Activated naive CD4-positive, alpha-beta T cell treated with anti-CD3 and anti-CD28 coated beads, Interleukin-2, amount 50 U/mL, for 24 hours (primary cell): Measurements from ENCODE around the gene SAMD4B.

Experiments
- H3K27ac Mint-ChIP-seq: one replicate; pipeline ENCODE4 v1.8.0; 2021; ENCODE audit warnings: mild to moderate bottlenecking, mixed read lengths
- H3K27me3 Mint-ChIP-seq: one replicate; pipeline ENCODE4 v1.8.0; 2021; ENCODE audit warnings: mixed read lengths
- H3K36me3 Mint-ChIP-seq: one replicate; pipeline ENCODE4 v1.8.0; 2021; ENCODE audit warnings: mixed read lengths
- H3K4me1 Mint-ChIP-seq: one replicate; pipeline ENCODE4 v1.8.0; 2021; ENCODE audit warnings: mixed read lengths
- H3K4me3 Mint-ChIP-seq: one replicate; pipeline ENCODE4 v1.8.0; 2021; ENCODE audit warnings: mild to moderate bottlenecking, mixed read lengths
- H3K9me3 Mint-ChIP-seq: one replicate; pipeline ENCODE4 v1.8.0; 2021; ENCODE audit warnings: mixed read lengths

Gene SAMD4B

DNA sequence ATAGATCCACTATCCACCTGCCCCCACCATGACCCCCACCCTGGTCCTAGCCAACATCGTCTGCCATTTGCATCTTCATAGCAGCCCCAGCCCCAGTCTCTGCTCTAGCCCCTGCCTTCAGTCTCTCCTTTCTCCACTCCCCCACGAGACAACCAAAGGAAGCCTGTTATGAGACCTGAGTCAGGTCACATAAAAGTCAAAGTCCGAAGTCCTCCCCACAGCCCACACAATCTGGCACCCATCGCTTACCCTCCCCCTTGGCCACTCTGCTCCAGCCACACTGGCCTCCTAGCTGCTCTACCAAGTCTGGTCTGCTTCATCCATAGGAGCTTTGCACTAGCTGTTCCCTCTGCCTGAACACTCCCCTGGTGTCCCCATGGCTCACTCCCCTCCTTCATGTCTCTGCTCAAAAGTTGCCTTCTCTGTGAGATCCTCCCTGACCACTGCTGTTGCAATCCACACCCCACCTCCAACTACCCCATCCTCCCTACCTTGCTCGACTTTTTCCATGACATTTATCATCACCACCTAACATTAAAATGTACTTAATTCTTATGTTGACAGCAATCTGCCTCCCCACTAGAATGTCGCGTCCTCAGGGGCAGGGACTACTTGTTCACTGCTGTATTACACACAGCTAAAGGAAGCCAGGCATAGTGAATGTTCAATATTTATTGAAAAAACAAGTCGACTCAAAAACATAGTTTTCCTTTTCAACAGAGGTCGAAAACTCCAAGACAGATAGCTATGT, 69.0 kb downstream of the SAMD4B start:
- no peaks in the 10 kb centered on the region for H3K27me3 Mint-ChIP-seq
- H3K4me1 Mint-ChIP-seq, result peaks cover 41% of the 10 kb centered on the region
- H3K4me3 Mint-ChIP-seq, result peak overlapping the region; percentile 89
- H3K9me3 Mint-ChIP-seq, result no peaks in the 10 kb centered on the region
- peak overlapping the region; percentile 100 for H3K27ac Mint-ChIP-seq
- H3K36me3 Mint-ChIP-seq, result peaks cover 11% of the 10 kb centered on the region

DNA sequence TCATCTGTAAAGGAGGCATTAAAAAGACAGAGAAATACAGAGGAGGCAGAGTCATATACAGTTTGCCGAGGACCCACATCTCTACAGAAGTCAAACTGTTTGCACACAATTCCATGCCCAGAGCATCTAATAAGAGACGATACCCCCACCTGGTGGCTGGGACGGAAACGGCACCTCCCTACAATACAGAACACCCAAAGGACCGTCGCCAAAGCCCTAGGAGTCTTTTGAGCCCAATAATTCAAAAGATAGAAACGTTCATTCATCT, 69.5 kb downstream of the SAMD4B start:
- H3K36me3 Mint-ChIP-seq, result peaks cover 11% of the 10 kb centered on the region
- peak overlapping the region; percentile 89 for H3K4me3 Mint-ChIP-seq
- H3K4me1 Mint-ChIP-seq, result peaks cover 39% of the 10 kb centered on the region
- H3K27me3 Mint-ChIP-seq, result no peaks in the 10 kb centered on the region
- H3K9me3 Mint-ChIP-seq, result no peaks in the 10 kb centered on the region
- peak overlapping the region; percentile 100 for H3K27ac Mint-ChIP-seq

DNA sequence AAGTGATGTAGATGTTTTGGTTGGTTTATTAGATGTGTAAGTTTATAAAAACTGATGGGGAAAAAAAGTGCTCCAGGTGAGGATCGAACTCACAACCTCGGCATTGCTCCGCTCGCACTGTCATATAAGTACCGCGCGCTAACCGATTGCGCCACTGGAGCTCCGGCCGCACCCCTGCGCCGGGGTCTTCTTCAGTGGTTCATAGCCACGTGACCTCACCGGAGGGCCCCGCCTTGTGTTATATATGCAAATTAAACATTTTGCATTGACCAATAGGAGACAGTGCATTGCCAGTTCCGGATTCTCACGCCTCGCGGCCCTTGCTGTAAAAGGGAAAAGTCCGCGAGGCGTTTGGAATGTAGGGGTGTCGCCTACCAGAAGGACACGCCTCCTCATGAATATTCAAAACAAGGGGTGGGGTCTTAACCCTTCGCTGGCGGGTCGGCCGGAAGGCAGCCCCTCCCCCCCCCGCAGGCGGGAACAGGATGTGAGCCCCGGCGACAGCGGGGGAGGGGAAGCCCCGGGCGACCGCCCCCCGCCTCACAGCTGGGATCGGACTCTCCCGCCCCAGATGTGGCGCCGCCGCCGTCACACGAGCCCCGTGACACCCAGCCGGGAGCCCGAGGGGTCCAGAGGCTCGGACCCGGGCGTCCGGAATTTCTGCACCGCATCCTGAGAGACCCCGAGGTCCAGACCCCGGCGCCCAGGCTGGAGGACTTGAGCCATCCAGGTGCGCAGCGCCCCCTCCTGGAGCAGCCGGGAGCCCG, 70.1 kb downstream of the SAMD4B start, which contains the start of gene PLEKHG2:
TSS of gene PLEKHG2 (plus strand) at position 570 of the 767 bp plus-strand sequence. CDS start 1,418 bp downstream, outside the sequence.
- H3K4me1 Mint-ChIP-seq, result peaks cover 39% of the 10 kb centered on the region

DNA sequence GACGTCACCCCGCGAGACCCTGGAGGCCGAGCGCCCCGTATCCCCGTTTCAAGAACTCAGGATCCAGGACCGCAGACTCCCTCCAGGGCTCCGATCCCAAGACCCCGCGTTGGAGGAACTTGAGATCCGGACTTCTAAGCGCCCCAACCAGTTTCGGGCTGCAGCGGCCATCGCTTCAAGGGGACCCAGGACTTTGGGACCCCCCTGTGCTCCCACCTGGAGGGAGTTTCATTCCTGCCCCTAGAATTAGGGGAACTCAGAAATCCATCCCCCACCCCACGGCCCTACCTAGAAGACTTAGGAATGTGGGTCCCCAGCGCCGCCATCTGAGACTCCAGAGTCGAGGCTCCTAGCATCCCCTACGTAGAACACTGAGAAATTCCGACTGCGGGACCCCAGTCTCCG, 70.6 kb downstream of the SAMD4B start:
- Mint-ChIP-seq H3K27ac (no peak overlapping the region), H3K4me3 (peak overlapping the region; percentile 89), H3K4me1 (peaks cover 39% of the 10 kb centered on the region), H3K9me3 (no peaks in the 10 kb centered on the region), H3K27me3 (no peaks in the 10 kb centered on the region), H3K36me3 (peaks cover 10% of the 10 kb centered on the region)

More for the DNA sequence above, 70.1 kb downstream of the SAMD4B start, which contains the start of gene PLEKHG2:
- H3K9me3 Mint-ChIP-seq, result no peaks in the 10 kb centered on the region
- H3K27ac Mint-ChIP-seq, result peak within 1 kb of the TSS; percentile 100
- no peaks in the 10 kb centered on the region for H3K27me3 Mint-ChIP-seq
- peaks cover 11% of the 10 kb centered on the region for H3K36me3 Mint-ChIP-seq
- H3K4me3 Mint-ChIP-seq, result peak within 1 kb of the TSS; percentile 89

DNA sequence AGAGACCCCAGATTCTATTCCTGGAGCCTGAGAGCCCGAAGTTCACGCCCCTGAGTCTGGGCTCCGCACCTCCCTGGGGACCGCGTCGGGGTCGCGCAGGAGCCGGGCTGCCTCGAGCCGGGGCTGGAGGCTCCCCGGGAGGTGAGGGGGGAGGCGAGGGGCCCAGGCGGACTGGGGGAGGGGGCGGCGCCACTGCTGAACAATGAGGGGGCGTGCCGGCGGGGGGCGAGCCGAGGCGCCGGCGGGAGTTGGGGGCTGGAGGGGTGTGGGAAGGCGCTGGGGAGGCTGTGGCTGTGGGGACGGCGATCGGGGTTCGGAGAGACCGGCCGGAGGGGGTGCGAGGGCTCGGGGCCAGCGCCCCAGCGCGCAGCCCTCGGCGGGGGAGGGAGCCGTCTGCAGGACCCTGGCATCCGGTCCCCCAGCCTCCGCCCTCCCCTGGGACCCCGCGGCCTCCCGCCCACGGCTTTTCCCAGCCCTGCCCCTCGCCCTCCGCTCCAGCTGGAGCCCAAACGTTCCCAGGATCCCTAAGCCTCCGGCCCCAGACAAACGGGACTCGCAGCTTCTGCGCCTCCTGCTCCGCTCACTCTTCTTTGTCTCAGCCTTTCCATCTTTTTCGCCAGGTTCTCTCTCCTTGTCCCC, 71.2 kb downstream of the SAMD4B start:
- Mint-ChIP-seq H3K27ac (peak overlapping the region; percentile 70), H3K36me3 (peaks cover 6% of the 10 kb centered on the region), H3K9me3 (no peaks in the 10 kb centered on the region), H3K27me3 (no peaks in the 10 kb centered on the region), H3K4me1 (peaks cover 39% of the 10 kb centered on the region), H3K4me3 (peak overlapping the region; percentile 90)

DNA sequence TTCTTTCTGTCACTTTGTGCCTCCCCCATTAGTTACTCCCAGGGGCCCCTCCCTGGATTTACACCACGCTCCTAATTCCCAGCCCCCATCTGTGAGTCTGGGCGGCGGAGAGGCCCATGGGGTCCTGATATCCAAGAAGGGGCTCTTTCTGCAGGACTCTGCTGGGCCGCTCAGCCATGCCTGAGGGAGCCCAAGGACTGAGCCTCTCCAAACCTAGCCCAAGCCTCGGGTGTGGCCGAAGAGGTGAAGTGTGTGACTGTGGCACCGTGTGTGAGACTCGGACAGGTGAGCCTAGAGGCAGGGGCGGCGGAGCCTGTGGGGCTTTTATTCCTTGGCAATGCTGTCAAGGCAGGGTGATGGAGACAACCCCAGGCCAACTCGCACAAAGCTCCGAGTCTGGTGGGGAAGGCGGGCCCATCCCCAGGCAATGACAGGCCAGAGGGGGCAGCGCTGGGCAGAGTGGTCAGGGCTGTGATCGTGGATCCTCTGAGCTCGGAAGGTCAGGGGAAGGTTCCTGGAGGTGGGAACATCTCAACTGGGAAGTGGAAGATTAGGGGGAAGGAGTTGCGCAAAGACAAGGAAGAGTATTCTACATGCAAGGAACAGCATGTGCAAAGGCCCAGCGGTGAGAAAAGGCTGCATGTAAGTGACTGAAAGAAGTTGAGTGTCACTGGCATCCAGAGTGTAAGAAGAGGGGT, 71.8 kb downstream of the SAMD4B start:
- Mint-ChIP-seq H3K9me3 (no peaks in the 10 kb centered on the region), H3K27ac (peak overlapping the region; percentile 79), H3K4me3 (peak overlapping the region; percentile 90), H3K36me3 (no peaks in the 10 kb centered on the region), H3K4me1 (peaks cover 33% of the 10 kb centered on the region), H3K27me3 (no peaks in the 10 kb centered on the region)

DNA sequence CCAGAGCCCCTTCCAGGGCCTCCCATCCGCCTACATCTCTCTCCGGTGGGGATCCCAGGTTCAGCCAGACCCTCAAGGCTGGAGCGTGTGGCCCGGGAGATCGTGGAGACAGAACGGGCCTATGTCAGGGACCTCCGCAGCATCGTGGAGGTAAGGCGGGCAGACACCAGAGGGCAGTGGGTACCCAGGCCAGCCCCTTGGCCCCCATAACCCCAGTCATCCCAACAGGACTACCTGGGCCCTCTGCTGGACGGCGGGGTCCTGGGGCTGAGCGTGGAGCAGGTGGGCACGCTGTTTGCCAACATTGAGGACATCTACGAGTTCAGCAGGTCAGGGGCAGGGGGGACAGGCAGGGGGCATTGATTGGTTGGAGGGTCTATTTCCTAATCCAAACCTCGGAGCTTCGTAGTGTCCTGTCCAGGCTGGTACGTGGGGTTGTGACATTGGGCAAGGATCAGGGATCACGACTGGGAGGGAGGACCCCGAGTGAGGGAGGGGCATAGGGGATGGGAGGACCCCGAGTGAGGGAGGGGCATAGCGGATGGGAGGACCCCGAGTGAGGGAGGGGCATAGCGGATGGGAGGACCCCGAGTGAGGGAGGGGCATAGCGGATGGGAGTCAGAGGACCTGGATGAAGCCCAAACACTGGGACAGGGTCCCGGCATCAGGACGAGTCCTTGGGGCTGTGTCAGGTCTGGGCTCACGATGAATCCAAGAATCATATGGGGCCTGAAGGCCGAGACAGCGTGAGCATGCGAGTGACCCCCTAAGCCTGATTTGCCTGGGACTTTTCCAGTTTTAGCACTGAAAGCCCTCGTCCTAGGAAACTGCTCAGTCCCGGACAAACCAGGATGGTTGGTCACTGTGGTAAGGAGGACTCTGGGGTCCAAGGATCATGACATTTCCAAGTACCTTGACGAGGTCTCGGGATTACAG, 73.2 kb downstream of the SAMD4B start:
- Mint-ChIP-seq H3K36me3 (no peaks in the 10 kb centered on the region), H3K4me3 (no peak overlapping the region), H3K9me3 (no peaks in the 10 kb centered on the region), H3K27ac (no peak overlapping the region), H3K27me3 (no peaks in the 10 kb centered on the region), H3K4me1 (peaks cover 29% of the 10 kb centered on the region)

DNA sequence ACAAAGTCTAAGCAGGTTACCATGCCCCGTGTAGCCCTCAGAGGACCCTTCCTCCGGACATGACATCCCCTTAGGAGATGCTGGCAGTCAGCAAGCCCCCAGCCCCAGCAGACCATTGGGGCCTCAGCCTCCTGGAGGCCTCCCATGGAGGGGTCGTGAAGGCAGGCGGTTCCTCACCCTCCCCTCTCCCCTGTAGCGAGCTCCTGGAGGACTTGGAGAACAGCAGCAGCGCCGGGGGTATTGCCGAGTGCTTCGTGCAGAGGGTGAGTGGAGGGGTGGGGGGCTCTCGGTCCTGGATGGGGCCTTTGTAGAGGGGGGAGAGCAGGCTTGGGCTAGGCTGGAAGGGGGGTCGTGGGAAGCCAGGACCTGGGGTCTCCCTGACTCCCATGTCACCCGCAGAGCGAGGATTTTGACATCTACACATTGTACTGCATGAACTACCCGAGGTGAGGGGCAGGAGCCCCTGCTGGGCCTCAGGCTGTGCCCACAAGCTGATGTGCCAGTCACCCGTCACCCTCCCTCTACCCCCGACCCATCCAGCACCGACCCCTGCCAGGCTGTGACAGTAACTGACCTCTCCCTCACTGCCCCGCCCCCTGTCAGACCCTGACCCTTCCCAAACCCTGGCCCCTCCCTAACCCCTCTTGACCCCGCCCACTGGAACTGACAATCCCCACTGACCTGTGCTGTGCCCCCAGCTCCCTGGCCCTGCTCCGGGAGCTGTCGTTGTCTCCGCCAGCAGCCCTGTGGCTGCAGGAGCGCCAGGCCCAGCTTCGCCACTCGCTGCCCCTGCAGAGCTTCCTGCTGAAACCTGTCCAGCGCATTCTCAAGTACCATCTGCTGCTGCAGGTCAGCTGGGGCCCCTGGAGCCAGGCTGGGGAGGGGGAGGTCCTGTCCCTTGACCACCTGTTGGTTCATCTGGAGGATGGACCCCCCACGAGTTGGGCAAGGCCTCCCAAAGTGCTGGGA, 74.2 kb downstream of the SAMD4B start:
- no peaks in the 10 kb centered on the region for H3K27me3 Mint-ChIP-seq
- no peaks in the 10 kb centered on the region for H3K9me3 Mint-ChIP-seq
- no peak overlapping the region for H3K27ac Mint-ChIP-seq
- no peak overlapping the region for H3K4me3 Mint-ChIP-seq
- no peaks in the 10 kb centered on the region for H3K36me3 Mint-ChIP-seq
- H3K4me1 Mint-ChIP-seq, result peaks cover 19% of the 10 kb centered on the region

DNA sequence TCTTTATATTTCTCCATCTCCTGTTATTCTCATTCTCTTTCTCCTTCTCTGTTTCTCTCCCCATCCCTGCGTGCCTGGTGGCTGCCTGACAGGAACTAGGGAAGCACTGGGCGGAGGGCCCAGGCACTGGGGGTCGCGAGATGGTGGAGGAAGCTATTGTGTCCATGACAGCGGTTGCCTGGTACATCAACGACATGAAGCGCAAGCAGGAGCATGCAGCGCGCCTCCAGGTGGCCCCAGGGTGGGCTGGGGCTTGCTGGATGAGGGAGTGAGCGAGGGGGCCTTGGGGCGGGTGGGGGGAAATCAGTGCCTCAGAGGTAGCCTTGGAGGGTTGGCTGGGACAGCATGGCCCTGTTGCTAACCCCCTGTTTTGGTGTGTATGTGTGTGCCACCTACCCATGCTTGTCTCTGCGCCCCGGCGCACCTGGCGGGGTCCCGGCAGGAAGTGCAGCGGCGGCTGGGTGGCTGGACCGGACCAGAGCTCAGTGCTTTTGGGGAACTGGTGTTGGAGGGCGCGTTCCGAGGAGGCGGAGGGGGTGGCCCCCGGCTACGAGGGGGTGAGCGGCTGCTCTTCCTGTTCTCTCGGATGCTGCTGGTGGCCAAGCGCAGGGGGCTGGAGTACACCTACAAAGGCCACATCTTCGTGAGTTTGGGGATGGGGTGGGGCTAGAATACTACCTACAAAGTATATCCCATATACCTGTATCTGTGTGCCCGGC, 75.4 kb downstream of the SAMD4B start:
- no peaks in the 10 kb centered on the region for H3K36me3 Mint-ChIP-seq
- no peaks in the 10 kb centered on the region for H3K27me3 Mint-ChIP-seq
- no peak overlapping the region for H3K4me3 Mint-ChIP-seq
- peaks cover 11% of the 10 kb centered on the region for H3K4me1 Mint-ChIP-seq
- no peak overlapping the region for H3K27ac Mint-ChIP-seq
- no peaks in the 10 kb centered on the region for H3K9me3 Mint-ChIP-seq

DNA sequence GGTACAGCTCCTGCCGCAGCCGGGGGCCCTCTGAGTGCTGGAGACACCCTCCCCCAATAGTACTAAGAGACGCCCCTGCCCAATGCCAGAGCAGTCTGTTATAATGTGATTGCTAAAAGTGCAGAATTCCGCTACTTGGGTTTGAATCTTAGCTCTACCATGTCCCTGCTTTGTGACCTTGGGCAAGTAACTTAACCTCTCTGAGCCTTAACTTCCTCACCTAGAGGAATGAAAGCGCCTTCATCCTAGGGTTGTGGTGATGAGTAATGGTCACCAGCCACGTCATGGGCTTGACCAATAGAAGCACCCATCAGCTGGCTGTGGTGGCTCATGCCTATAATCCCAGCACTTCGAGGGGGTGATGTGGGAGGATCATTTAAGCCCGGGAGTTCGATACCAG, 76.8 kb downstream of the SAMD4B start:
- Mint-ChIP-seq H3K36me3 (no peaks in the 10 kb centered on the region), H3K9me3 (no peaks in the 10 kb centered on the region), H3K4me3 (no peak overlapping the region), H3K27me3 (no peaks in the 10 kb centered on the region), H3K4me1 (peaks cover 6% of the 10 kb centered on the region), H3K27ac (no peak overlapping the region)

DNA sequence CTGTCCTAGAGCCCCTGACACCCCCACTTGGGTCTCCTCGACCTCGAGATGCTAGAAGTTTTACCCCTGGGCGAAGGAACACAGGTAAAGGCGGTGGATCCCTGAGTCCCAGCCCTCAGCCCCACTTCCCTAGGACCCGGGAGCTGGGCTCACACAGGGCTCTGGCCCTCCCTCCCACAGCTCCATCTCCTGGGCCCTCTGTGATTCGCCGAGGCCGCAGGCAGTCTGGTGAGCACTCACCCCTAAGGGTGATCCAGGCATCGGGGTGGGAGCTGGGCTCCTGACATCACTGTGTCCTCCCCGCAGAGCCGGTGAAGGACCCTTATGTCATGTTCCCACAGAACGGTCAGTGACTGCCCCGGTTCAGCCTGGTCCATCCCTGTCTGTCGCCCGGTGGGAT, 78.5 kb downstream of the SAMD4B start:
- no peaks in the 10 kb centered on the region for H3K27me3 Mint-ChIP-seq
- no peaks in the 10 kb centered on the region for H3K36me3 Mint-ChIP-seq
- H3K9me3 Mint-ChIP-seq, result no peaks in the 10 kb centered on the region
- no peak overlapping the region for H3K27ac Mint-ChIP-seq
- no peaks in the 10 kb centered on the region for H3K4me1 Mint-ChIP-seq
- no peak overlapping the region for H3K4me3 Mint-ChIP-seq

DNA sequence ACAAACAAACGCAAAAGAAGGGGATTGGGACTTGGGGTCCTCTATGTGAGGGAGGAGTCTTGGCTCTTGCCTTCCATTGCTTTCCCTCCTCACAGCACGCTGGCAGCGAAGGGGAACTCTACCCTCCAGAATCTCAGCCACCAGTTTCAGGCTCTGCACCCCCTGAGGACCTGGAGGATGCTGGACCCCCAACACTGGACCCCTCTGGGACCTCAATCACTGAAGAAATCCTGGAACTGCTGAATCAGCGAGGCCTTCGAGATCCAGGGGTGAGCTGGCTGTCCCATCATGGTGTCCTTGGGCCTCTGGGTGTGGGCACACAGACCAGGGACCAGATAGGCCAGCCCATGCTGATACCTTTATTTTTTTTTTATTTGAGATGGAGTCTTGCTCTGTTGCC, 79.8 kb downstream of the SAMD4B start:
- Mint-ChIP-seq H3K4me1 (no peaks in the 10 kb centered on the region), H3K27me3 (no peaks in the 10 kb centered on the region), H3K4me3 (no peak overlapping the region), H3K36me3 (no peaks in the 10 kb centered on the region), H3K9me3 (no peaks in the 10 kb centered on the region), H3K27ac (no peak overlapping the region)

DNA sequence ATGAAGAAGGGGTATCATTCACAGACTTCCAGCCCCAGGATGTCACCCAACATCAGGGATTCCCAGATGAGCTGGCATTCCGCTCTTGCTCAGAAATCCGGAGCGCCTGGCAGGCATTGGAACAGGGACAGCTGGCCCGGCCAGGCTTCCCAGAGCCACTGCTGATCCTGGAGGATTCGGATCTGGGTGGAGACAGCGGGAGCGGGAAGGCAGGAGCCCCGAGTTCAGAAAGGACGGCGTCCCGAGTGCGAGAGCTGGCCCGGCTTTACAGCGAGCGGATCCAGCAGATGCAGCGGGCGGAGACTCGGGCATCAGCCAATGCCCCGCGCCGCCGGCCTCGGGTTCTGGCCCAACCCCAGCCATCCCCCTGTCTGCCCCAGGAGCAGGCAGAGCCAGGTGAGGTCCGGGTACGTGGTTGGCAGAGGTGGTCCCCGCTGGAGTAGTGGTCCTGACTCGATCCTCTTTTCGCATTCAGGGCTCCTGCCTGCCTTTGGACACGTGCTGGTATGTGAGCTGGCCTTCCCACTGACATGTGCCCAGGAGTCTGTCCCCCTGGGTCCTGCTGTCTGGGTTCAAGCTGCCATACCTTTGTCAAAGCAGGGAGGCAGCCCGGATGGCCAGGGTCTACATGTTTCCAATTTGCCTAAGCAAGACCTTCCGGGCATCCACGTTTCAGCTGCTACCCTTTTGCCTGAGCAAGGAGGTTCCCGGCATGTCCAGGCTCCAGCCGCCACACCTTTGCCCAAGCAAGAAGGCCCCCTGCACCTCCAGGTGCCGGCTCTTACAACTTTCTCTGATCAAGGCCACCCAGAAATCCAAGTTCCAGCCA, 81.3 kb downstream of the SAMD4B start:
- Mint-ChIP-seq H3K9me3 (no peaks in the 10 kb centered on the region), H3K4me3 (no peak overlapping the region), H3K27me3 (no peaks in the 10 kb centered on the region), H3K4me1 (no peaks in the 10 kb centered on the region), H3K36me3 (no peaks in the 10 kb centered on the region), H3K27ac (no peak overlapping the region)
